ENCODE data around the gene ADAM10.

The ADAM10 gene

DNA sequence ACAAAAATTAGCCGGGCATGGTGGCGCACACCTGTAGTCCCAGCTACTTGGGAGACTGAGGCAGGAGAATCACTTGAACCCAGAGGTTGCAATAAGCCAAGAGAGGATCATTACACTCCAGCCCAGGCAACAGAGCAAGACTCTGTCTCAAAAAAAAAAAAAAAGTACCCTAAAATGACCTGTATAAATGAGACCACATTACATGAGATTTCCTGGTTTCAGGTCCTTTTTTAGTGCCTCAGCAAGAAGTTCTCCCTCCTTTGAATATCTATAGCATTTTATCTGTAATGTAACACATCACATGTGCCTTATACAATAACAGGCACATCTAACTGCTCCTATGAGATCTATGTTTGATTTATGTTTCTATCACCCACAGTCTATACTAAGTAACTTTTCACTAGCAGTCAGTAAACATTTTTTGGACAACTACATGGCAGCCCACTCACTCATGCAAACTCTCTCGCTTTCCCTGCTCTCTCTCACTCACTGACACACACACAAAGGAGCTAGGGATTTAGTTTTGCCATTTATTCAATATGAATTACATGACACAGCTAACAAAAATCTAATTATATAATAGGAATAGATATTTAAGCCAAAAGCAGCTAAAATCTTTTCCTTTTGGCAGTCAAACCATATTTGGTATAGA, 34.1 kb downstream of the ADAM10 start:
- no peak for DNase-seq

DNA sequence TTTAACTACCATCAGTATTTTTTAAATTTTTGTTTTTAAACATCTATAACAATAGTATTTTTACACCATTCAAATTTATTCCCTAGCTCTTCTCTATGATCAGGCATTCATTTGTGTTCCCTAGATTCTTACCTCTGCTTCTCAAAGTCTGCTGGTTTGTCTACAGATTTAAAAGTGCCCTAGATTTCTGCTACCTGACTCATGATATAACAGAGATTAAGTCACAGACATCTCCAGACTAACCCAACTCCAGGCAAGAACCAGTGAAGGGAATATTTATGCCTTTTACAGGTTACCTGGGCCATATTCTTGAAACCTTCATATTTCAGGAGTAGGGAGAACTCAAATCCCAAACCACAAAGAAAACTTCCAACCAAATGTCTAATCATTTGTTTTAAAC, 38.8 kb downstream of the ADAM10 start:
- no peak for DNase-seq

DNA sequence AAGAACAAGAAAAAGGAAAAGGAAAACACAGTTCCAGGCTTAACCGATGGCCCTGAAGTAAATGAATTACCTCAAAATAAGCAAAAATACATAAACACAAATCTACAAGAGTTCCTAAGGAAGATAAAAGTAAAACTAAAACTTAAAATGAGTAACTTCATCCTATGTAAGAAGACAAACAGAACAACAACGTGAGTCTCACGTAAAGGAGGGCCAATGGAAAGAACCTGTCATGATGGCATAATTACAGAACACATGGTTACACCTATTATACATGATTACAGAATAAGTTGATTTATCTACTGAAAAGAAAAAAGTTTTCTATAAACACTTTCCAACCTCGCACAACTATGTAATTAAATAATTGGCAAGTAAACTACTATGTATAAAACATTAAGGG, 42.1 kb downstream of the ADAM10 start:
- no peak for DNase-seq

DNA sequence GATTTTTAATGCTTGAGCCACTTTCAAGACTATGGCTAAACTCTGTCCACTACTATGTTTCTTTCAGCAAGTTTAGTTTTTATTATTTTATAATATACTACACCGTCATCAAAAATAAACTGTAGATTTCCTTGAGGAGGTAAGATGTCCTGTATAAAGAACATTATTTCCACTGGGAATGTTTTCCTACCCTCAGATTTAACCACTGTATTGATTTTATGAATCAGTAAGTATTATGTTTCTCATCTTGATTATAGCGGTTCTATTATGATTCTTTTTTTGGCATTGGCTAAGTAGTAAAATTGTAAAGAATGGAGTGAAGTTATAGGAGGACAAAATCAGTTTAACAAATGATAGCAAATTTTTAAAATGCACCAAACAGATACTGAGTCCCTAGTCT, 44.4 kb downstream of the ADAM10 start:
- DNase-seq = no peak

DNA sequence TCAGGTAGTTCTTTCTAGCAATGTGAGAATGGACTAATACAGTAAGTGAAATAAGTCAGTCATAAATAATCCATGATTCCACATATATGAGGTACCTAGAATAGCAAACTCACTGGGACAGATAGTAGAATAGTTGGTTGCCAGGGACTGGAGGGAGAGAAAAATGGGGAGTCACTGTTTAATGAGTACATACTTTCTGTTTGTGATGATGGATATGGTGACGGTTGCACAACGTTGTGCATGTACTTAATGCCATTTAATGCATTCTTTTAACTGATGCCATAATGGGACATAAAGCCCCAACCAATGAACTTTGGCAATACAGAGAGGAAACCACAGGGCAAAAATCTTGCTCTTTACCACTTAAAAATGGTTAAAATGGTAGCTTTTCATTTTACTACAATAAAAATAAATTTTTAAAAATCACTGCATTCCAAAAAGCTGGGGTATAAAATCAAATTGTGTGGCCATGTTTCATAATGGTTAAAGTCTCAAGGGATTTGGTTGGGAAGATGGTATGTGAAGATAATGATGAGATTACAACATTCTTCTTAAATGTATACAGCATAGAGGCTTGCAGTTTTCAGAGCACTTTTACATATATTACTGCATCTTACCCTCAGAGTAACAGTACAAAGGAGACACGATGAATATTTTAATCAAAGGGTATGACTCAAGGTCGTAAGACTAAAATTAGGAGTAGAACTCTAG, 45.2 kb downstream of the ADAM10 start:
- no peak for DNase-seq

DNA sequence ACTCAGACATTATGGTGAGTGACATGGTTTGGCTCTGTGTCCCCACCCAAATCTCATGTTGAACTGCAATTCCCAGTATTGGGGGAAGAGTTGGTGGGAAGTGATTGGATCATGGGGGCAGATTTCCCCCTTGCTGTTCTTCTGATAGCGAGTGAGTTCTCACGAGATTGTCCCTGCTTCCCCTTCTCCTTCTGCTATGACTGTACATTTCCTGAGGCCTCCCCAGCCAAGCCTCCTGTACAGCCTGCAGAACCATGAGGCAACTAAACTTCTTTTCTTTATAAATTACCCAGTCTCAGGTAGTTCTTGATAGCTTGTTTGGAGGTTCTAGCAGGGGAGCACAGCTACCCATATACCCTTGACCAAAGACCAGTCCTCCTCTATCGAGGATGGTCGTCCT, 45.9 kb downstream of the ADAM10 start:
- no peak for DNase-seq

DNA sequence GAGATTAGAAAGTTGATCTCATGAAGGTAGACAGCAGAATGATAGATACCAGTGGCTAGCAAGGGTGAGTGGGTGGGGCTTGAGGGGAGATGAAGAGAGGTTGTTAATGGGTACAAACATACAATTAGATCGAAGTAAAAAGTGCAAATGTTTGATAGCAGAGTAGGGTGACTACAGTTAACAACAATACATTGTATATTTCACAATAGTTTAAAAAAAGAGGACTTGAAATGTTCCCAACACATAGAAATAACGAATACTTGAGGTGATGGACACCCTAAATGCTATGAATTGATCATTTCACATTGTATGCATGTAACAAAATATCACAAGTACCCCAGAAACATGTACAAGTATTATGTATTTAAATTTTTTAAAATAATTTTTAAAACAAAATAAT, 47.3 kb downstream of the ADAM10 start:
- DNase-seq = no peak

DNA sequence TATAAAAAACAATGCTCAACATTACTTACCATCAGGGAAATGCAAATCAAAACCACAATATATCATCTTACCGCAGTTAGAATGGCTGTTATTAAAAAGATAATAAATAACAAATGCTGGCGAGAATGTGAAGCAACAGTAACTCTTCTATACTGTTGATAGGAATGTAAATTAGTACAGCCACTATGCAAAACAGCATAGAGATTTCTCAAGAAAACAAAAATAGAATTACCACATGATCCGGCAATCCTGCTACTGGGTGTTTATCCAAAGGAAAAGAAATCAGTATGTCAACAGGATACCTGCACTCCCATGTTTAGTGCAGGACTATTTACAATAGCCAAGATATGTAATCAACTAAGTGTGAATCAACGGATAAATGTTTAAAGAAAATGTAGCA, 48.1 kb downstream of the ADAM10 start:
- DNase-seq = no peak

DNA sequence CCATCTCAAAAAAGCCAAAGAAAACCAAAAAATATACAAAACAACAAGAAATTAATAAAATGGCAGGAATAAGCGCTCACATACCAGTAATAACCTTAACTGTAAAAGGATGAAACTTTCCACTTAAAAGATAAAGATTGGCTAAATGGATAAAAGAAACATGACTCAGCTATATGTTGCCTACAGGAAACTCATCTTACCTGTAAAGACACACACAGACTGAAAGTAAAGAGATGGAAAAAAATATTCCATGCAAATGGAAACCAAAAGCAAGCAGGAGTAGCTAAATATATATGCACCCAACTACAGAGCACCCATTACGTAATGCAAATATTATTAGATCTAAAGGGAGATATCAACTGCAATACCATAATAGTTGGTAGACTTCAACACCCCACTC, 49.7 kb downstream of the ADAM10 start:
- no peak for DNase-seq

DNA sequence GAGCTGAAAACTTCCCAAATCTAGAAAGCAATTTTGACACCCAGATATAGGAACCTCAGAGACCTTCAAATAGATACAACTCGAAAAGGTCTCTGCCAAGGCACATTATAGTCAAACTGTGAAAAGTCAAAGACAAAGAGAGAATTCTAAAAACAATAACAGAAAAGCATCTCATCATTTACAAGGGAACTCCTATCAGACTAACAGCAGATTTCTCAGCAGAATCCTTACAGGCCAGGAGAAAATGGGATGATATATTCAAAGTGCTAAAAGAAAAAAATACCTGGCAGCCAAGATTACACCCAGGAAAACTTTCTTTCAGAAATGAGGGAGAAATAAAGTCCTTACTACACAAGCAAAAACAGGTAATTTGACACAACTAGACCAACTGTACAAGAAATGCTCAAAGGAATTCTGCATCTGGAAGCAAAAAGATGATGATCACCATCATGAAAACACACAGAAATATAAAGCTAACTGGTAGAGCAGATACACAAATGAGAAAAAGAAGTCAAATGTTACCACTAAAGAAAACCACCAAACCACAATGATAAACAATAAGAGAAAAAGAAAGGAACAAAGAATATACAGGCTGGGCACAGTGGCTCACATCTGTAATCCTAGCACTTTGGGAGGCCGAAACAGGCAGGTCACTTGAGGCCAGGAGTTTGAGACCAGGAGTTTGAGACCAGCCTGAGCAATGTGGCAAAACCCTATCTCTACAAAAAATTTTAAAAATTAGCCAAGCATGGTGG, 50.4 kb downstream of the ADAM10 start:
- no peak for DNase-seq

DNA sequence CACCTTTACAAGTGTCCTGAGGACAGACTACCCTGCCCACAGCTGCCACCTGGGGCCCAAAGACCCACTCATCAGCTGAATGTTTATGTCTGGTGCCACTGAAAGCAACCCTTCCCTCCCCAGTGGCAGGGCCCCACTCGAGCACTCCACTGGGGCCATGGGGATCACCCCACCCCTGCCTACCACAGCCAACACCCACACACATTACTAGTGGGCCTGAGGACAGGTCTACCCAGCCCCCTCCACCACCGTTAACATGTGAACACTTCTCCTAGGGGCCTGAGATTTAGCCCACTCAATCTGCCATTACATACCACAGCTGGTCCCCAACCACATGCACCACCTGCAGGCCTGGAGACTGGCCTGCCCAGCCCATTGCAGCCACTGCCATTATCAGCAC, 52.3 kb downstream of the ADAM10 start:
- DNase-seq = no peak

DNA sequence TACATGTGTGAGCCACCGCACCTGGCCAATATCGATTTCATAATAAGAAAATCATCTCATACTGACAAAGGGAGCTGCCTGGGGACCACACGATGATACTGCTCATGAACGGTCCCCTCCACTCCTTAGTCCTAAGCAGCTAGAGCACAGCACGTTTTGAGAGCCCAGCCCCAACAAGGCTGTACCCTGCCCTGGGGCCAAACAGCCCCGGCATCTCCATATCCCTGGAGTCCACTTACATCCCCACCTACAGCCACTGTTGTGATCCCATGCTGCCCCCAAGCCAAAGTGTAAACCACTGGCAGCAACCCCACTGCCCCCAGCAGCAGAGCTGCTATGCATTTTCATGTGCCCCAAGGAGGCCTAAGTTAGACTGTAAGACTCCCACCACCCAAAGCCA, 52.8 kb downstream of the ADAM10 start:
- DNase-seq = no peak

DNA sequence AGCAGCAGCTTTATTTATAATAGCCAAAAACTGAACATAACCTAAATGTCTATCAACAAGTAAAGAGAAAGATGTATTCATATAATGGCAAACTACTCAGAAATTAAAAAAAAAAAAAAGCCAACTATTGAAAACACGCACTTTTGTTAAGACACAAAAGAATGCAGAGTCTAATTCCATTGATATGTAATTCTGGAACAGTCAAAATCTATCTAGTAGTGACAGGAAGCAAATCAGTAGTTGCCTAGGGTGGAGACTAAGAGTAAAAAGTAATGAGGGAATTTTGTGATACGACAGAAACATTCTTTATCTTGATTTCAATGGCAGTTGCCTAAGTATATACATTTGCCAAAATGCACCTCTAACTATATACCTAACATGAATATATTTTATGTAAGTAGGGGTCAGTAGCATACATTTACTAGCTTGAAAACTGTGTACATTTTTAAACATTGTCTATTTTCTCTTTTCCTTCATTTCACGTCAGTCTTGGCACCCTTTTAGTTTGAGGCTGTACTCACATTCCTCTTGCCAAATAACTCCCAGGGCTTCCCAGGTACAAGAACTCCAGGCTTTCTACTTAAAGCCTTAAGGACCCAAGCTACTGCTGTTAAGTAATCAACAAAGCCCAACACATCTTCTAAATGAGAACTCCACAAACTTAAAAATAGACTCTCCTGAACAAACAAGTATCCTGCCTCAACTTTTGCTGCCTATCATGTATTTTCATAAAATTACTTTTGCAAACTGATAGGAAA, 54.7 kb downstream of the ADAM10 start:
- no peak for DNase-seq

DNA sequence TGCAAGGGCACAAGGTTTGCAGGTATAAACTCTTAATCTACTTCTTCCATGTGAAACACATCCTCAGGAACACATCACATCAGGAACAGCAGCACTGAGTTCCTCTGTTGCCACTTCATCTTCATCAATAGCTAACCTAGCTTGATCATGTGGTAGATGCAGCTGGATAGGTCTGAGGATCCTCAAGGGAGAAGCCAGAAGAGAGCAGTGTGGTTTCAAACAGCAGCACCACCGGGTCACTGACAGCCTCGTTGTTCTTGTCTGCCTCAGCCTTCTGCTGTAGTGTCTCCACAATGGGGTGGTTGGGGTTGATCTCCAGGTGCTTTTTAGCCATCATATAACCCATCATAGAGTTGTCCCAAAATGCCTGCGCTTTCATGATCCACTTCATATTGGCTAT, 58.8 kb downstream of the ADAM10 start:
- no peak for DNase-seq

DNA sequence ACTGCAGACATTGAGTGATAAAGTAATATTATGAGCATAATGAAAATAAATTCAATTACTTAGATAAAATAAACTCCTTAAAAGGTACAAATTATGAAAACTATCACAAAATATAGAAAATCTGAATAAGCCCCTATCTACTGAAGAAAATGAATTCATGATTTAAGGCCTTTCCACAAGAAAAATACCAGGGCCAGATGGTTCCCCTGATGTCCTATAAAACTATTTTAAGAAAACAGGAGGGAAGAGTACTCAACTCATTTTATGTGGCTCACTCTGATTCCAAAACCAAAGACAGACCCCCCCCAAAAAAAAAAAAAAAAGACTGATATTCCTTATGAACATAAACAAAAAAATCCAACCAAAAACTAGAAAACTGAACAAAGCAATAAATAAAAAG, 59.9 kb downstream of the ADAM10 start:
- DNase-seq = no peak

DNA sequence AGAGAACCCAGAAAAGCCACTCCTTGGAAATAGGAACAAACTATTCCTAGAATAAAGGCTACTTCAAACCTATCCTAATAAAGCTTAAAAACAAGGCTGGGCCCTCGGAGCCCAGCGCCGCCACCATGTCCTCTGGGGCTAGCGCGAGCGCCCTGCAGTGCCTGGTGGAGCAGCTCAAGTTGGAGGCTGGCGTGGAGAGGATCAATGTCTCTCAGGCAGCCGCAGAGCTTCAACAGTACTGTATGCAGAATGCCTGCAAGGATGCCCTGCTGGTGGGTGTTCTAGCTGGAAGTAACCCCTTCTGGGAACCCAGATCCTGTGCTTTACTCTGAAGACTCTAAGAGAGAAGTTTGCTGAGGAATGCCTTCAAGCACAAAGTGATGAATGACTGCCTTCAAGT, 63.2 kb downstream of the ADAM10 start:
- no peak for DNase-seq

DNA sequence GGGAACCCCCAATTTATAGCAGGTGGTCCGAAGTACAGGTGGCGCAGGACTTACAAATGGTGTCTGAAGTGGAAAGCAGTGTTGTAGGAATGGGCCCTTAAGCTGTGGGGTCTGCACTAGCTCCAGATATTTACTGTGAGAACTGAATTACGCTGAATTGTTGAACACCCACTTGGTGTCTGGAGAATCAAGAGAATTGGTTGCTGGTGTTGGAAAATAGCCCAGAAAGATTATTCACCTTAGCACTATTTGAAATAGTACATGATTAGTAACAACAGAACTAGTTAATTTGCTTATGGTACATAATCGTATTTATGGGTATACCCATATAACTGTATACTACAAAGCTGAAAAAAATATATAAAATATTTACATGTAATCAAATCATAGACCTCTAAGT, 64.8 kb downstream of the ADAM10 start:
- no peak for DNase-seq

DNA sequence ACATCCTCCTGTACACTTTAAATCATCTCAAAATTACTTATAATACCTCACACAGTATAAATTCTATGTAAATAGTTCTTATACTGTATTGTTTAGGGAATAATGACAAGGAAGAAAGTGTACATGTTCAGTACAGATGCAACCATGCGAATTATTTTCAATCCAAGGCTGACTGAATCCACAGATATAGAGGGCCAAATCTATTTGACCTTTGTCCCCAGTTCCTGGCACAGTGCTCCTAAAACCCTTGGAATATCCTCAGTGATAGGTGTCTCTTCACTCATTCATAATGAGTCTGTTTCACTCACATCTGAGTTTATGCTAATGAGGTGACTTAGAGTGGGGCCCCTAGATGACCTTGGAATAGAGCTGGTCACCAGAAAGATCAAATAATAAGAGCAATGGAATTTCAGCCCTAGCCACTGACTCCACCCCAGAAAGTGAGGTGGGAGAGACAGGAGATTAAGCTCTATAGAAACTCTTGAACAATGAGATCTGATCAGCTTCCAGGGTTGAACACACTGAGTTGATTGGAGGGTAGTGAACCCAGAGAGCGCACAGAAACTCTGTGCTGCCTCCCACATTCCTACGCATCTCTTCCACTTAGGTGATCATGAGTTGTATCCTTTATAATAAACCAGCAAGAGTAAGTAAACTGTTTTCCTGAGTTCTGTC, 65.3 kb downstream of the ADAM10 start:
- no peak for DNase-seq

DNA sequence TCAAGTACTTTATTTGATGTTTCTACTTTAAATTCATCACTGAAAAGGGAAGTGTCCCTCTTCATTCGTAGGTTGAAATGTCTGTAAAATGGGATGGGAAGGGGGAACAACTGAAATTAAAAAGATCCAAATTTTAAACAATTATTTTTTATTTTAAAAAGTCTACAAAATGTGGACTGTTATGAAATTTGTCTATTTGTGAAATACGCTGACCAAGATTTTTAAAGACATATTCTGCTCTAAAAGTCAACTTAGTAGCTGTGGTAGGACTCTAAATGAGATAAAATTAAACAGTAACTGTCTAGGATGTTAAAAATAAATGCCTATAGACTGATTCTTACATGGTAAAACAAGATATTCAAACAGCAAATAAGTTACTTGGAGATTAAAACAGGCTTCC, 67.3 kb downstream of the ADAM10 start:
- DNase-seq = no peak

DNA sequence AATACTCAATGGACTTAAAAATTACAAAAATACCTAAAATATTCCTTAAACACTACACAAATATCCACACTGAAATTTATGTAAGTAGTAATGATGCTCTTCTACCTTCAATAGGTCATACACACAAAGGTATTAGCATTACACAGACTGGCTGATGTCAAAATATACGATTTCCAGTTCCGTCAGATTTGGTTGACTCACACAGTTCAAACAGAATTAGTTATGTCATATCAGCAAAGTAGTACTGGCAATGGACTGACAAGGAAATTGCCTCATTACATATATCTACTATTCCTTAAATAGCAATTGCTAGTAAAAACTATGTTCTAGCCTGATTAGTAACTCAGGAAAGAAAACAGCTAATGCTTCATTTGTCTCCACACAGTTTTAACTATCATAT, 70.8 kb downstream of the ADAM10 start:
- DNase-seq = no peak

DNA sequence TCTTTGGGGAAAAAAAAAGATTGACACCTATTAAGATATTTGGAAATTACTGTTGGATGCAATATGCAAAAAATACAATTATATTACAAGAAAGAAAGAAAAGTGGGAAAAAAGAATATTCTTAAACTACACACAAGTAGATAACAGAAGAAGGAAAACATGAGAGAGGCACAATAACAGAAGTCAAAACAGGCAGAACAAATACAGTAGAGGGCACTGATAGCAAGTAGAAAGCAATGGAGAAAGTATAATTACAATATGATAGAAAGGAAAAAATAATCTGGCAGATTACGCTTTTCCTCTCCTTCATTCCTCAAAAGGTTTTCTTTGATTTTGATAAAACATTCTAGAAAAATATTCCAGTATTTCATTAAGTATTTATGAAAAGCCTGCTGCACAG, 72.1 kb downstream of the ADAM10 start:
- DNase-seq = no peak

DNA sequence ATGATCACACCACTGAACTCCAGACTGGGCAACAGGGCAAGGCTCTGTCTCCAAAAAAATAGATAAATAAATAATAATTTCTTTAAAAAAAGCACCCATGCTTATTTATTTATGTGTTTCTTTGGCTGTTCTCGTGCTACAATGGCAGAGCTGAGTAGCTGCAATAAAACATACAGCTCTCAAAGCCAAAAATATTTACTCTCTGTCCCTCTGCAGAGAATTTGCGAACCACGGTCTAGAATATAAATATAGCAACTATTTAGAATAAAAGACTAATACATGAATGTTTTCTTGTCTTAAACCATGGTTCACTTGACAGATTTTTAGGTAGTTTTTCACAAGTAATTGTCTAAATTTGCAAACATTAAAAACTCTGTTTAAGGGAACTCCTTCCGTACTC, 72.7 kb downstream of the ADAM10 start:
- DNase-seq = no peak

DNA sequence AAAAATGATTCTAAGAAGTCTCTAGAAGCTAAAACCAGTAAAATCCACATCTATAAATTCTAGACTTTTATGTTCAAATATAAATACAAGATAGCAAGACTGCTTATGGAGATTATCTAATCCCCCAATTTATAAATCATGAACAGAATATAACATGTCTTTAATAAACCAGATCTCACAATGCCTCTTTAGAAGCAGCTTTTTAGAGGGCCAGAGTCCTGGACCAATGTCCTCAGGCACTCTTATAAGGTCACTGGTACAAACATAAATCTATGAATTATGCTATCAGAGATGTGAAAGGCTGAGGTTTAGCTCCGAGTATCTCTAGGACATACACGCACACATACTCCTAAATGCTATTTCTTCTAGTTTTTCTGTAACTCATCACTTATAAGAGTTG, 78.3 kb downstream of the ADAM10 start:
- no peak for DNase-seq

Data from effector CD4-positive, alpha-beta T cell (primary cell).